ENCODE data around the gene SLC22A4.

The SLC22A4 gene

DNA sequence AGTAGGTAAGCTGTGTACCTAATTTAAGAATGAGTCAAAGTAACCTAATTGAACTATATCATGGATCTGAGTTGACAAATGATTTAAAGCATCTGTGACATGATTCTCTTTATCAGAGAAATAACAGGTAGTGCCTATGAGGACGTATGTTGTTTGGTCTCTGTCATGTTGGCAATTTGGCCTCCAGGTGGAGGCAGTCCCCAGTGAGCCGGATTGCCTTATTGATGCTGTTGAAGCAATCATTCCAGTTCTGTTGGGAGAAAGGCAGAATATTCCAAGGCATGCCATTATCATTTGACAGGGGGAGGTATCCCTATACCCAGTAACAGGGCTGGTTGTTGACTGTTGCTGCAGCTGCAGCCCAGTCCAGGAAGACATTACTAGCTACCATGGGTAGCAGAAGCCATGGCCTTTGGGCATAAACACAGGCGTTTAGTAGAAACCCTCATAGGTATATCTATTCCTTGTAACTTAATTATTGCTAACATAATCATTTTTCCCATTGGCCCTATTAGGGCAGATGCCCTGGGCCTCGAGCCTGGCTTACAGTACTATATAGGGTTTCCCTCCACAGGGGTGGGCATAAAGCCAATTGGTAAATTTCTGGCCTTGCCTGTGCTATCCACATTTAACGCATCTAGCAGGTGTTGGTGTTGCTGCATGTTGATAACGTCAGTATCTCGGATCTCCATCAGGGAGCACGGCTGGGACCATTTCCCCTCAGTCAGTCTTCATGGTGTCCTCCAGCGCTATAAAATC is 12.2 kb upstream of the SLC22A4 start:
- no peak for DNase-seq (ENCODE audit: low spot score)
- TF ChIP-seq, protein P1, sequence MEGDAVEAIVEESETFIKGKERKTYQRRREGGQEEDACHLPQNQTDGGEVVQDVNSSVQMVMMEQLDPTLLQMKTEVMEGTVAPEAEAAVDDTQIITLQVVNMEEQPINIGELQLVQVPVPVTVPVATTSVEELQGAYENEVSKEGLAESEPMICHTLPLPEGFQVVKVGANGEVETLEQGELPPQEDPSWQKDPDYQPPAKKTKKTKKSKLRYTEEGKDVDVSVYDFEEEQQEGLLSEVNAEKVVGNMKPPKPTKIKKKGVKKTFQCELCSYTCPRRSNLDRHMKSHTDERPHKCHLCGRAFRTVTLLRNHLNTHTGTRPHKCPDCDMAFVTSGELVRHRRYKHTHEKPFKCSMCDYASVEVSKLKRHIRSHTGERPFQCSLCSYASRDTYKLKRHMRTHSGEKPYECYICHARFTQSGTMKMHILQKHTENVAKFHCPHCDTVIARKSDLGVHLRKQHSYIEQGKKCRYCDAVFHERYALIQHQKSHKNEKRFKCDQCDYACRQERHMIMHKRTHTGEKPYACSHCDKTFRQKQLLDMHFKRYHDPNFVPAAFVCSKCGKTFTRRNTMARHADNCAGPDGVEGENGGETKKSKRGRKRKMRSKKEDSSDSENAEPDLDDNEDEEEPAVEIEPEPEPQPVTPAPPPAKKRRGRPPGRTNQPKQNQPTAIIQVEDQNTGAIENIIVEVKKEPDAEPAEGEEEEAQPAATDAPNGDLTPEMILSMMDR (IDR thresholded peaks at IDR 0.05; ENCODE audit: extremely low read depth, missing control alignments), result no peak

DNA sequence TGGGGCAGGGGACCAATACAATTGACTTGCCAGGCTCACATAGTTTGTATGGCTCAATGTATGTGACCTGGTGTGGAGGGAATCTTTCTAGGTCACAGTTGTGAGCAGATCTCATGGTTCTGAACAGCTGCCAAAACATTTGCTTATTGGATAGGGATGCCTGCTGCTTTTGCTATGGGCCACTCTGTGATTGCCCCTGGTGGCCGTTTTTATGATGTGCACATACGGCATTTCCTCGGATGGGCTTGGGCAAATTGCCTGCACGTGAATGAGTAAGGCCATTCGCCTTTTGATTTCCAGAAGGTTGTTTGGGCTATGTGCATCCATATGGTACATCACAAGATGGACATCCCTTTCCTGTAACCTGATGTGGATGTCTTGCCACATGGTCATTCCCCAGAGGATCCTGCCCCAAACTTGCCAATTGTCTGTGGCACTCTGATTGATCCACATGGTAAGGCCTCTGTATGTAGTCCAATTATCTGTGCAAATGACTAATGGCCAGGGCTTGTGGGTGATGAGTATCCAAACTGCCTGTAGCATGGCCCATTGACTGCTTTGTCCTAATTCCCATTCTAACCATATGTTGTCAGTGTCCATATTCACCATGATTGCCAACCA is 10.7 kb upstream of the SLC22A4 start:
- TF ChIP-seq, protein P1 (IDR thresholded peaks at IDR 0.05; ENCODE audit: extremely low read depth, missing control alignments), result no peak
- DNase-seq (ENCODE audit: low spot score), result no peak

DNA sequence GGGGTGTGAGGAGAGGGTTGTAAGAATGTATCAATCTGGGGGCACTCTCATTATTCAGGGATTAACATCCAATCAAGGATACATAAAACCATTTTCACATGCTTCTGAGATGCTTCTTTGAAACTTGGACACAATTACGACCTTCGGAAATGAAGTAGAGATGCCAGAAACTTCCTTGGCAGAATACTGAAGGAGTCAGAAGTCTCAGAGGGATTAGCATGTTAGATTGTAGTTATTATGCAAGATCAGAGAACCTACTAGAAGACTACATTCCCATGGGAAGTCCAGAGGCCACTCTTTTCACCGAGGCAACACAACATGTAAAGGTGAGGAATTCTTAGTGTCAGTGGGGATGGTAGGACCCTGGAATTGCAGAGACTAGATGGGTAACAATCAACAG is 5.1 kb upstream of the SLC22A4 start:
- TF ChIP-seq, protein P1 (IDR thresholded peaks at IDR 0.05; ENCODE audit: extremely low read depth, missing control alignments), result no peak
- DNase-seq (ENCODE audit: low spot score), result no peak

DNA sequence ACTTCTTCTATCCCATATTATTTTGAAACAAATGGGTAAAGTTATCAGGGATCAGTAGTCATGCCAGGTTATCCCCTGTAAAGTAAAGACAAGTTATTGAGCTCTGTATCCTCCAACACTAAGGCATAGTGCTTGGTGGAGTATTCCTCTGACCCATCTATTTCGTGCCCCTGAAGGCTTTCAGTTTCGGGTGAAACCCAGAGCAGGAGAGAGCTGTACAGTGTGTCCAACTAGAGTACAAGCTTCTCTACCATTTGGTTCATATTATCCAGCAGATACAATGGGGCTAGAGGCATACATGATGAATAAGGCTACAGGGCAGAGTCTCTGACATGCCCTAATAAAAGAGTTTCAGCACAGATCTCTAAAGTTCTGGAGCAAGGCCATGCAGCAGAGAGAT is 3.2 kb upstream of the SLC22A4 start:
- DNase-seq (ENCODE audit: low spot score), result no peak

DNA sequence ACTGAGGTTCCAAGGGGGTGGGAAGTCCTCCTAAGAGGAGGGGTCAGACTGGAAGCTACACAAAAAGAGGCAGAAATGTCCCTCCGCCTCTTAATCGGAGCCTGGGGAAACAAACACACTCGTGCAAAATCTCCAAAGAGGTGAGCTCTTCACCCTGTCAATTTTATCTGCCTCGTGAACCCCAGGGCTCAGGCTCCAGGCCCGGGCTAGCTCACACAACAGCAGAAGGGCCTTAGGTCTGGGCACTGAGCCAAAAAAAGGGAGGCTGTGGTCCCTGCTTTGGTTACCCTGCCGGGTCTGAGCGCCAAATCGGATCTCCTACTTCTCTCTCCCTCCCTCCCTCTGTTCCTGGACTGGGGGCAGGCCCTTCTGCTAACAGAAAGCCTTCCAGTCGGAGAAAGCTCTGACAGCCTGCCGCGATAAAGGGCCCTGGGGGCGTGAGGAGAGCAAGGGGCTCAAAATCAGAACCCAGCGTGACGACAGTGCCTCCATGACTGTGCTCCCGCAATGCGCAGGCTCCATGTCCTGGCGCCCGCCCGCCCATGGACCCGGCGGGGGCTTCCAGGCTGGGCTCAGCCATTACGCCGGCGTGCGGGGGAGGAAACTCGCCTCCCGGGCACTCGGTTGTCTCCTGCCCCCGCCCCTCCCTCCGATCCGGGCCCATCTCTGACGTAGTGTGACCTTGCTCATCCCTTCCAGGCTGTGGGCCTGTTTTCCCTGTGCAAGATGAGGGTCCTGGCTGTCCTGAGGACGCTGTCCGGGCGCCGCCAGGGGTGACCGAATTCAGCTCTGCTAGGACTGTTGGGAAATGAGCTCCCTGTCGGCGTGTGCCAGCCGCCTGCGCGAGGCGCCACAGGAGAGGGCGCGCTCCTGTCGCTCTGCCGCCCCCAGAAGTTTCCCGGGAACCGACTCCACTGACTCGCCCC is 865 bp upstream of the SLC22A4 start:
- TF ChIP-seq, protein P1 (IDR thresholded peaks at IDR 0.05; ENCODE audit: extremely low read depth, missing control alignments), result no peak
- peak; percentile 83 for DNase-seq (ENCODE audit: low spot score)

More for the DNA sequence above, 3.2 kb upstream of the SLC22A4 start:
- TF ChIP-seq, protein P1 (IDR thresholded peaks at IDR 0.05; ENCODE audit: extremely low read depth, missing control alignments), result no peak

DNA sequence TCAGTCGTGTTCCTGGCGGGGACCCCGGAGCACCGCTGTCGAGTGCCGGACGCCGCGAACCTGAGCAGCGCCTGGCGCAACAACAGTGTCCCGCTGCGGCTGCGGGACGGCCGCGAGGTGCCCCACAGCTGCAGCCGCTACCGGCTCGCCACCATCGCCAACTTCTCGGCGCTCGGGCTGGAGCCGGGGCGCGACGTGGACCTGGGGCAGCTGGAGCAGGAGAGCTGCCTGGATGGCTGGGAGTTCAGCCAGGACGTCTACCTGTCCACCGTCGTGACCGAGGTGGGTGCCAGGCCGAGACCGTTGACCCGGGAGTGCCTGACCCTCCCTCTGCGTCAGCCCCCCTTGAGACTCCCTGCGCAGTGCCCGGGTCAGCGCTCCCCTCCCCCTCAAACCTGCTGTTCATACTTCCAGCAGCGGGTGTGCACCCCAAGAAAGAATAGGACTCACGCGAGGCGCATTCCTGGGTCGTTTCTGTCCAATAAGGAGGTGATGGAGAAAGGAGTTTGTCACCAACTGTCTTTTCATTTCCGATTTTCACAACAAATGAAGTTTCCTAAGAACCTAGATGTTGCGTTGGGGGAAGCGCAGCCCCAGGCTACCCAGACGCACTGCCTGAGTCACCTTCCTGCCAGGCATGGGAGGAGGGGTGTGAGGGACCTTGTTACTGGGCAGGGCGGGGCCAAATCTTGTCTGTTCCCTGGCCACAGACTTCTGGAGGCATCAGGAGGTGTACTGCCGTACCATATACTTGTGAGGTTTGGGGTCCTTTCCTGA is 722 bp downstream of the SLC22A4 start:
- TF ChIP-seq, protein P1 (IDR thresholded peaks at IDR 0.05; ENCODE audit: extremely low read depth, missing control alignments), result no peak
- no peak for DNase-seq (ENCODE audit: low spot score)
